HL-60 (cell line): ENCODE data around the gene INTS1.

Experiments
- POLR2AphosphoS5 ChIP-seq: IDR thresholded peaks from 2 replicates; pipeline ENCODE4 v1.6.1; 2012; ENCODE audit warnings: low read depth
- SPI1 ChIP-seq: IDR thresholded peaks from 2 replicates; pipeline ENCODE4 v1.6.1; 2012; ENCODE audit warnings: low read depth, mild to moderate bottlenecking, borderline replicate concordance
- TF ChIP-seq, protein P1 (sequence below): IDR thresholded peaks from one replicate; pipeline ENCODE4 v1.5.1; 2011; ENCODE audit warnings: low read length, control low read depth, inconsistent platforms; ENCODE audit not compliant: insufficient read depth

GRCh38 chr7:1494447-1494846, 9.7 kb downstream of the INTS1 start:
- TF ChIP-seq, protein P1, sequence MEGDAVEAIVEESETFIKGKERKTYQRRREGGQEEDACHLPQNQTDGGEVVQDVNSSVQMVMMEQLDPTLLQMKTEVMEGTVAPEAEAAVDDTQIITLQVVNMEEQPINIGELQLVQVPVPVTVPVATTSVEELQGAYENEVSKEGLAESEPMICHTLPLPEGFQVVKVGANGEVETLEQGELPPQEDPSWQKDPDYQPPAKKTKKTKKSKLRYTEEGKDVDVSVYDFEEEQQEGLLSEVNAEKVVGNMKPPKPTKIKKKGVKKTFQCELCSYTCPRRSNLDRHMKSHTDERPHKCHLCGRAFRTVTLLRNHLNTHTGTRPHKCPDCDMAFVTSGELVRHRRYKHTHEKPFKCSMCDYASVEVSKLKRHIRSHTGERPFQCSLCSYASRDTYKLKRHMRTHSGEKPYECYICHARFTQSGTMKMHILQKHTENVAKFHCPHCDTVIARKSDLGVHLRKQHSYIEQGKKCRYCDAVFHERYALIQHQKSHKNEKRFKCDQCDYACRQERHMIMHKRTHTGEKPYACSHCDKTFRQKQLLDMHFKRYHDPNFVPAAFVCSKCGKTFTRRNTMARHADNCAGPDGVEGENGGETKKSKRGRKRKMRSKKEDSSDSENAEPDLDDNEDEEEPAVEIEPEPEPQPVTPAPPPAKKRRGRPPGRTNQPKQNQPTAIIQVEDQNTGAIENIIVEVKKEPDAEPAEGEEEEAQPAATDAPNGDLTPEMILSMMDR = no peak
- TF ChIP-seq SPI1 (no peak), POLR2AphosphoS5 (no peak)
